Stimulated activated CD4-positive, alpha-beta T cell treated with anti-CD3 and anti-CD28 coated beads, Interleukin-1b, Interleukin-23, amount 100 ng/mL, for 4 hours (primary cell): ENCODE measurements around the gene ACOXL.
"Not testable (repeated sequence)": the region's sequence is repeated elsewhere in the genome, so short reads cannot be mapped to it uniquely, and the experiment has no call there.

Experiments
- DNase-seq, 2 donors: peaks; one replicate each; pipeline ENCODE4 v3.0.0-alpha.2; 2020; ENCODE audit warnings: low read depth in 2 of 2

Gene ACOXL

DNA sequence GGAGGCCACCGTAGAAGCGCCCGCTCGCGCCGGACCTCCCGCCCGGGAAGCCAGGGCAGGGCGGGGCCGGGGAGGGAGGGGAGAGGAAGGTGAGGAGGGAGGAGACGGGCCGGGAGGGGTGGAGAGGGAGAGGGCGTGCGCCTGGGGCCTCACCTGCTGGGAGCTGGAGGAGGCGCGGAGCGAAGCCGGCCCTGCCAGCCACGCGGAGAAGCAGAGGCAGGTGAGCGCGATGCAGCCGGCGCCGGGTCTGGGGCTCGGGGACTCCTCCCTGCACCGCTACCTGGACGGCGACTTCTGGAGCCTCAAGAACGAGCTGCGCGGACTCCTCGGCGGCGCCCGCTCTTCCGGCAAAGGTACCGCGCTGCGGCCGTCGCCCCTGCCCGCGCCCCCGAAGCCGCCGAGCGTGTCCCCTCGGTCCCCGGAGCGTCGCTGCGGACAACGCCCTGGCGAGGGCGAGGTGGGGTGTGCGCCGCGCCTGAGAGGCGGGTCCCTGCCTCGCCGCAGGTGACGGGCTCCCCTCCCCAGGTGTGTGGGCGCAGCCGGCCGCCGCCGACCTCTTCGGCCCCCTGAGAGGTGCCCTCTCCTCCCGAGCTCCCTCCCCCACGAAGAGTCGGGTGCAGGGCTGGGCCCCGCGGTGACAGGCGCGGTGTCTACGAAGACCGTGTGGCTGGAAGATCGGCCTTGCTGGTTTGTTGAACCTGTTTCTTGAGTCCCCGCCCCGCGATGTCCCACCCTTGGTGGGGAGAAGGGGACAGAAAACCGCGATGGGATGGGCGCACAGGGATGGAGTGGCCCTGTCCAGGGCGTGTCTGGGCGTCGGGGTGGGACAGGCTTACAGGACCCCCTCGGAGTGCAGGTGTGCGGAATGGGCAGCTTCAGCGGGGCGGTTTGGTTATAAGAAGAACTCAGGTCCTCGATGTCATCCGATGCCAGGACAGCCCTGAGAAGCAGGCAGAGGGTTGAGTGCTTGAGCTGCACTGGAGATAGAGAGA is at the start of gene ACOXL:
Gene ACOXL (plus strand): TSS at position 152 of the 992 bp plus-strand sequence. CDS start 35,817 bp downstream, outside the sequence.
- DNase-seq = peak in 1 of 2 donors; percentile 14

DNA sequence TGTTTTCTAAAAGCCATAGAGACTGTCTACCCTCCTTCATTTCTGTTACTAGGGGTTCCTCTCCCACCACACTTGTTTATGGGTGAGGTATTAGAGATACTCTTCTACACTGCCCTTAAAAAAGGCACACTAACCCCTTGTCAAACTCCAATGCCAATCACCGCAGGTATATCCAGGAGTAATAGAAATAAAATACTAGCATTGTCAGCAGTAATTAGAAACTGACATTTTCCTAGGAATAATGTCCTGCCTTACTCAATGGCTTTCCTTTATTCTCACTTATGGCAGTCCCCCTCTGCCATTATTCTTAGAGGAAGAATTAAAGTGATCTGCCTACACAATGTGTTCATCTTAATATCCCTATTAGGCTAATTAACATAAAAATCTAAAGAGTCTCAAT is 49.5 kb upstream of the ACOXL start:
- DNase-seq = no peak

DNA sequence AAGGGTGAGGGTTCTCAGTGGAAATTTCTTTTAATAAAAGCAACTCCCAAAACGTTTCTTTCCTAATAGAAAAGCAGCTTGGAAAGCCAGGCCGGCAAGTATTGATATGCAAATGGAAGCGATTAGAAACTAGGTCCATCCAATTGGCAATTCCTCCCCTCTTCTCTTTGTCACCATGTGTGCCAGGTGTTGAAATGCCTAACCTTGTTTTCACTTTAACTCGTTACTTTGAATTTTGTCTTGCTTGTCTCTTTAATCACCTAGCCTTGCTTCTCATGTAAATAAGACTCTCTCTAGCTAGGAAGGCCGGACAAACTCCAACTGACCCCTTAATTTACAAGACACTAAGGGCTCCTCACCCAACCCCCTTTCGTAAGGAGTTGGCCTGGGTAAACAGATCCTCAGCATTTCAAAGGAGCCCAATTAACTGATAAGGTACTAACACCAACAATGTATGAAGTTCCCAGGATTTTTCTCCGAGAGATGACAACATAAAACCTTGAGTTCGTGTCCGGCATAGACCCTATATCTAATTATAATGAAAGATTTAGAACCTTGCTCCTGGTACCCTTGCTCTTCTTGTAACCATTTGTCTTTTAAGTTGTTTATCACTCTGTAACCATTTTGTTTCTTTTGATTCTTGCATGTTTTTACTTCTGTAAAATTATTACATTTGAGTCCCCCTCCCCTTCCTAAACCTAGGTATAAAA is 44.4 kb upstream of the ACOXL start:
- not testable (repeated sequence) for DNase-seq

DNA sequence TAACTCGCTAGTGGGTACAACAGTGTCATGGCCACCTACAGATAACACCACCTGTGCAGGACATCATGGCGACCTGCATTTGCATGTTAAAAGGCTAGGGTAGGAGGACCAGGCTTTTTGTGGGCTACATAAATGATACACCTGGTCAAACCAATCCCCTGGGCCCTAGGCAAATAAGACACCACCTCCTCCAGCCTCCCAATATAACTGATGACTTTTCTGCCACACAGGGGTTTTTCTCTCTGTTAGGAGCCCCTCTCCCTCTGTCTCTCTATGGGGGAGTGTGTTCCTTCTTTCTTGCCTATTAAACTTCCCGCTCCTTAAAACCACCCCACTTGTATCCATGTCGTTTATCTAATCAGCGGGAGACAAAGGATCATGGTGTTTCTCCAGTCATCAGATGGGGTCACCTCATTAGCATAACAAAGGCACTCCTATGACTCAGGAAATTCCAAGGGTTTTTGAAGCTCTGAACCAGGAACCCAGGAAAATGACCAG is 43.7 kb upstream of the ACOXL start:
- no peak for DNase-seq

DNA sequence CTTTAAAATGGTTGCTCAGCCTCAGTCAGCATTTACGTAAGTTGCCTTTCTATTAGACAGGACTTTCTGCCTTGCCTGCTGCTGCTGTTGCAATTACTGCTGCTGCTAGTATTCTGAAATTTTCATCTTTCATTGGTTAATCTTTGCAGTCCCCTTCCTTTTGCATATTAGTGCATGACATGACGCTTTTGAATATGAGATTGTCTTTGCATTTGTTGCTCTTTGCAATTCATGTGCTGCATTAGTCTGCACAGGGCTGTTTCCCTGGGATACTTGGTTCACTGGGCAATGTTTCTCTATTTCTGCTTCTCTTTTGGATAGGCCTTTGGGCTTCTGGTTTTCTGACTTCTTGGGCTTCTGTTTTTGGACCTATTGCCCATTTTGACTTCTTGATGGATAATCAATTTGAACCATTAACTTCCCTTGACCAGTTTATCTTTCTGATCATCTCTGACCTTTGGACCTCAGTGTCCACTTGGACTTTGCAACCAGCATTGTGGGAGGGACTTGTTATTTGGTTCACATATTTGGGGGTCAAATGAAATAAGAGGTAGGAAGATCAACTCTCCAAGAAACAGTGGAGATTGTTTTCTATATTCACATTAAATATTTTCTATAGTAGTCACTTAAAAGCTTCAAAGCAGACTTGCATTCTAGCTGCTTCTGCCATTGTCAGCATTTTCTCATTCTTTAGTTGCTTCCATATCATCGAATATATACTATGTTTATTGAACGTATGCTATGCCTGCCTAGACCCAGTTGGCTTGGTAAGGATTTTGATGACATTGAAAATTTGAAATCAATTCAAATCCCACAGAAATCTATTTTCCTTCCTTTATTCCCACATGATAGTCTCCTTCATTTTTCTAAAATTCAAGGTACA is 42.0 kb upstream of the ACOXL start:
- no peak for DNase-seq

DNA sequence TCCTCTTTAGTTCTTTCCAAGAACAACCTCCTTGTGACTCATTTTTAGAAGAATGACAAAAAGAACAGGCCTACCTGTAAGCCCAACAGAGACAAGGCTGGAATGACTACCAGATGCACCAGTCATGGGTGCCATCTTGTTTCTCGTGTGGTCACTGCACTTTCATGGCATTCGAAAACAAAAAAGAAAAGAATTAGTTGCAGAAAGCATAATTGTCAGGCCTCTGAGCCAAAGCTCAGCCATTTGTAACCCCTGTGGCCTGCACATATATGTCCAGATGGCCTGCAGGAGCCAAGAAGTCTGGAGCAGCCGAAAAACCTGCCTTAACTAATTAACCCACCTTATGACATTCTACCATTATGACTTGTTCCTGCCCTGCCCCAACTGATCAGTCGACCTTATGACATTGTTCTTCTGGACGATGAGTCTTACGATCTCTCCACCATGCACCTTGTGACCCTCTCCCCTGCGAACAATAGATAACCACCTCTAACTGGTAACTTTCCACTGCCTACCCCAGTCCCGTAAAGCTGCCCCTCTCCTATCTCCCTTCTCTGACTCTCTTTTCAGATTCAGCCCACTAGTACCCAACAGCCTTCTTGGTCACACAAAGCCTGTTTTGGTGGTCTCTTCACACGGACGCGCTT is 40.6 kb upstream of the ACOXL start:
- no peak for DNase-seq

DNA sequence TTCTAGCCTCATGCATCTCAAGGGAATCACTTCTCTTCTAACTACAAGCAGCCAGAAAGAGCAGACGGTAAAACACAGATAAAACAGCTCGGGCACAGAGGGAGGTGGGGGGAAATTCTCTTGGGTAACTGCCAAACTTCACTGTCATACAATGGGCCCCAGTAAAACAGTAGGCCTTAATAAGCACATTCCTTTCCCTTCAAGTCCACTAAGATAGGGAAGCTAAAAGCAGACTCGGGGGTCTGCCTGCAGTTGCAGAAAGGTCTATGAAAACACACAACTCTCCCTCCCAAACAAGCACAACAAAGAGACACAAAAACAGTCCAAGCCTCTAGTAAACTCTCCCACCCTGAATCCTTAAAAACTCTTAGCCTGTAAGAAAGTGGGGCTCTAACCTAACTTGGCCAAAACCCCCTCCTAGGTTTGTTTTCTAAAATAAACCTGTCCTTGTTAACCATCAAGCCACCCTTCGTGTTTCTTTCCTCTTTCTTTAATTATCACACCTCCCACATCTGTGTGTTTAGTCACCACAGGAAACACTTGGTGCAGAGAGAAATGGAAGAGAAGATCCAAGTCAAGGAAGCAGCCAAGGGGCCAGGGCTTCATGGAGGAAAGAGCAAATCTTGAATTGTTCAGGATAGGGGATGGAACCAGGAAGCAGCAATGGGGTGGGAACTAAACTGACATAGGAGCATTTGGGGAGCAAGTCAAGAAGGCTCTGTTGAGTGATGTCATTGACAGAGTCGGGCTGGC is 37.1 kb upstream of the ACOXL start:
- not testable (repeated sequence) for DNase-seq

DNA sequence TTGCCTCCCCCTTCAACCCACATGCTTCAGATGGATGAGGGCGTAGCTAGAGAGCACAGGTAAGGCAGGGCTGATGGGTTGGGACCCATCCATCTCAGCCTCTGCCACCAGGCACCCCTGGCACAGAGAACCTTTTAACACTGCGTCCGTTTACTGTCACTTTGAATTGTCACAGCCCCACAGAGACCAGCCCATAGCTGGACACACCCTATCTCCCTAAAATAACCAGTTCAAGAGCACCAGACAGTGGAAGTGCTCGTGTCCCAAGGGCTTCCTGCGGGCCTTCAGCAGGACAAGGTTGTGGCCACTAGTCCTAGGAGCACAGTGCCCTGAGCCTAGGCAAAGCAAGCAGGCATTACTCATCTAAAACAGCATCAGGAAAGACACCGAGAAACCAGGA is 34.1 kb upstream of the ACOXL start:
- DNase-seq = not testable (repeated sequence)

DNA sequence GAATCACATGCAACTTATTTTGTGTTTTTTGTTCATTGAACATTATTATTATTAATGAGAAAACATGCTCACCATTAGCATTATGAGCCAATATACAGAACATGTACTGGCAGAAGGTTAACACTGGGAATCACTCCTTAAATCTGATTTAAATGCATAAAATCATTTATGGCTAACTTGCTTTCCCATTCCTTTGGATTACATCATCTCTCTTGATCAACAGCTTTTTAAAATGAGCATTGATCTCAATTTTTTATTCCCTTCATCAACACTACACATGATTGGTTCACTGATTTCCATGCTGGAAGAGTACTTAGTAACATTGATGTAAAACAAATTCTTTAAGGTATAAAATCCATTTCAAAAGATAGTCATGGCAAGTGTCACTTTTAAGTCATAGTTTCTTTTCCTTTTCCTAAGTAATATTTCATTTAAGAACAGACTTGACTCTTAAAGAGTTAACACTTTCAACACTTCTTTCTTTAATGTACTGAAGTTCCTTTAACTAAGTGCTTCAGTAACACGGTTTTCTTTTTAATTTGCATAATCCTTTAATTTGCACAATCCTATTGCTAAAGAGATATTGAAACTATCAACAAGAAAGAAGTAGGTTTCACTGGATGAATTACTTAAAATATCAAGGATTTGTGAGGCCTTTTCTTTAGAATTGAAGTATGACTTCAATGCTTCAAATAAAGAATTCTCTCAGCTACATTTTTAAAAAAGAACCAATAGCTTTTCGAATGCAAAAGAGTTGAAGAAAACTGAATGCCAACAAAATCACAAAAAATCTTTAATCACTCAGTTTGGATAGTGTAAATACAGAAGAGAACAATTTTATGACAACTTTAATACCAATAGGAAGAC is 29.6 kb upstream of the ACOXL start:
- no peak for DNase-seq

DNA sequence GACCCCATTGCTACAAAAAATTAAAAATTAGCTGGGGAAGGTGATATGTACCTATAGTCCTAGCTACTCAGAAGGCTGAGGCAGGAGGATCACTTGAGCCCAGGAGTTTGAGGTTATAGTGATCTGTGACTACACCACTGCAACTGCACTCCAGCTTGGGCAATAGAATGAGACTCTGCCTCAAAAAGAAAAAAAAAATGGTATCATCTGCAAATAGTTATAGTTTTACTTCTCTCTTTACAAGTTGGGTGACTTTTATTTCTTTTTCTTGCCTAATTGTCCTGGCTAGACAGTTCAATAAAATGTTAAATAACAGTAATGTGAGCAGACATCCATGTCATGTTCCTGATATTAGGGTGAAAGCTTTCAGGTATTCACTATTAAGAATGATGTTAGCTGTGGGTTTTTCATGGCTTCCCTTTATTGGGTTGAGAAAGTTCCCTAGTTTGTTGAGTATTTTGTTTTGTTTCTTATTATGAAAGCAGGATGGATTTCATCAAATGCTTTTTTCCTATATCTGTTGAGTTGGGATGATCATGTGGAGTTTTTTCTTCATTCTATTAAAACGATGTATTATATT is 24.9 kb upstream of the ACOXL start:
- DNase-seq = no peak

DNA sequence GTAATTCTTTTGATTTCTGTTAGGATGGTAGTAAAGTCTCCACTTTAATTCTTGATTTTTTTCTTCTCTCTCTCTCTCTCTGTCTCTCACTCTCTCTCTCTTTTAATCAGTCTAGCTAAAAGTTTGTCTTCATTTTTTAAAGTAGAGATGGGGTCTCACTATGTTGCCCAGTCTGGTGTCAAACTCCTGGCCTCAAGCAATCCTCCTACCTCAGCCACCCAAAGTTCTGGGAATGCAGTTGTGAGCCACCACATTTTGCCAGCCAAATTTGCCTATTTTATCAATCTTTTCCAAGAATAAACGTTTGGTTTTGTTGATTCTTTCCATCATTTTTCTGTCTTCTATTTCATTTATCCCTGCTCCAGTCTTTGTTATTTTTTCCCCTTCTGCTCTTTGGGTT is 23.9 kb upstream of the ACOXL start:
- no peak for DNase-seq

DNA sequence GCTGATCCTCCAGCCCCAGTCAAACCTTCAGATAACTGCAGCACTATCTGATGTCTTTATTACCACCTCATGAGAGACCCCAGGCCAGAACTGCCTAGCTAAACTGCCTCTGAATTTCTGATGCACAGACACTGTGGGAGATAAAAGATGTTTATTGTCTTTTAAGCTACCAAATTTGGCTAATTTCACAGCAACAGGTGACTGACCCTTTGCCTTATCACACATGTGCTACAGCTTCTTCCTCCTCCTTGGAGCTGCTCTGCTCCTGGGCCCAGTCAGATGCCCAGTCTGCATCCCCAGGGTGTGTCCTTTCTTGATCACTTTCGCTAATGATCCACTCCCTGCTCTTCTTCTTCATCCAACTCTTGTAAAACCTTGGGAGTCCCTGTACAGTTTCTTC is 19.6 kb upstream of the ACOXL start:
- no peak for DNase-seq

DNA sequence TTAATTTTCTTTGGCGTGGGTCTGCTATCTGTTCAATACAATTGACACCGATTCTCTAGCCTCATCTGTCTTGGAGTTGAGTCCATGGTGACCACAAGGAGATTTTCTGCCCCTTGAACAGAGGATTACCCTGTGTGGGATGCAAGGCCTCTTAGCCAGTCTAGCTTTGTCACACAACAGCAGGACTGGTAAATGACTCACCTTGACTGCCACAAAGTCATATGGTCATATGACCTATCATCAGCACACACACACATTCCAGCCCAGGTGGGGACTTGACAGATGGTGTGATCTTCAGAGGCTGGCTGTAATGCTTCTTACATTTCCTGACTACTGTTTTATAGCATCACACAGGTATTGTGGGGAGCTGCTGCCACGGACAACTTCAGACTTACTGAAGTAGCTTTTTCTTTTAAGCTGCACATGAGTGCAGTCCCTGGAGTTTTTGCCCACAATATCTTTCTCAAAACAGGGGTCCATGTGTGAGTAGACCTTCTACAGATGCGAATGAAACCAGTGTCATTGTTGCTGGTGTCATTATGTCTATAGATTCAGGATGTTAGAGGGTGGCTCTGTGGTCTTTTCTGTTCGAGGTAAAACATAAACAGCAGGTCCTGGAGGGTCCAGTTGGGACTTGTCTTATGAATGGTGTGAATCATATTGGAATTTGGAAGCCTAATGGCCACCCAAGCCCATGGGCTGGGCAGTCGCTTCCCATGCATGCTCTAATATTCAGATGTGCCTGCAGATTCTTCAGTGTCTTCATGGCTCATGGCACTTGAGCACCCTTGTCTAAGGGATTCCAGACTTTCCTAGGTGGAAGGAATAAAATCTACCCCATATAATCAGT is 18.6 kb upstream of the ACOXL start:
- no peak for DNase-seq

DNA sequence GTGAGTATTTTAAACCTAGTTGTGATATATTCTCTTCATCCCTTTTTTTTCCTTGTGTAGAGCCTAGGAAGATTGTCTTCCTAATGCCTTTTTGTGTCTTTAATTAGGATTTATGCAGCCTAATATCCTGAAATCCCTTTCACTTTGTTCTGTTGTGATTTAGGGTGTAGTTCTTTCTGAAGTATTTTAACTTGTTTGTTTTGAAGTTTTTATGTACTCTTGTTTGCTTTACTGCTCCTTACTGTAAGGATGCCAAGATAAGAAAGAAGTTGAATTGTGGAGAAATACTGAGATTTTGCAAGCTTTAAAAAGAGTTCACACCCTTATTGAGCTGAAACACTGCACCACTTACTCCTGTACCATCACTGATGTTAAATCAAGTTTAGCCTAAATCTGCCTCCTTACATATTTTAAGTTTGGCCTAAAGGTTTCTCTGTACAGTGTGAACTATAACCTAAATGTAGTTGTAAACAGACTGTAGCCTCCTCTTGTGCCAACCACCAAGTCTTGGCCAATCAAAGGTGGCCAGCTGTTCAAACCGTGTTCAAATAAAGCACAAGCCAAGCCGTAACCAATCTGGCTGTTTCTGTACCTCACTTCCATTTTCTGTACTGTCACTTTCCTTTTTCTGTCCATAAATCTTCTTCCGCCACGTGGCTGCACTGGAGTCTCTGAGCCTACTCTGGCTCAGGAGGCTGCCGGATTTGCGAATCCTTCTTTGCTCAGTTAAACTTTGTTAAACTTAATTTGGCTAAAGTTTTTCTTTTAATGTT is 17.7 kb upstream of the ACOXL start:
- DNase-seq = no peak

DNA sequence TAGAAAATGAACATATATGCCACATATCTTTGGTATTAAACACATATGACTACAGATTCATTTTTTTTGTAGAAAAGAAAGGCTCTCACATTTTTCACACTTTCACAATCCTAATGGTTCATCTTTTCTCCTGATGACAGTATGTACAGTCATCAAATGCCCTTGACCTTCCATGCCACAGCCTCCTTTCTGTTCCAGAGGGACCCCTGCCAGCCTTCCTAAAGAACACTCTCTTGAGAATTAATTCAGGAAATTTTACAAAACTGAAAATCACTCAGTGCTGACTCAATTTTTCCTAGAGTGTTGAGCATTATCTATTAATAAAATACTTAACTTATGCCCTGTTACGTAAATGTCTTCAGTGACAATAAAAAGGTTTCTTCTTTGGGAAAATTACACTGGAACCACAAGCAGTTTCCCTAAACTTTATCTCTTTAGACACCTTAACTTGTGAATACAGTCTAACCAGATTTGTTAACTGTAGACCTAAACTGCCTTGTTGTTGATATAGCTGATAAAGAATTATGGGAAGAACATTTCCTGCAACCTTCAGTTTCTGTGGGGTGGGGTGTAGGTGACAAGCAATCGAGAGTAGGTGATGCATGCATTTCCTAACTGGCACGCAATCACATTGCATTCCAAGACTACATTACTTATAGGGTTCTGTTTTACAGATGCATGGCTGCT is 15.3 kb upstream of the ACOXL start:
- no peak for DNase-seq

DNA sequence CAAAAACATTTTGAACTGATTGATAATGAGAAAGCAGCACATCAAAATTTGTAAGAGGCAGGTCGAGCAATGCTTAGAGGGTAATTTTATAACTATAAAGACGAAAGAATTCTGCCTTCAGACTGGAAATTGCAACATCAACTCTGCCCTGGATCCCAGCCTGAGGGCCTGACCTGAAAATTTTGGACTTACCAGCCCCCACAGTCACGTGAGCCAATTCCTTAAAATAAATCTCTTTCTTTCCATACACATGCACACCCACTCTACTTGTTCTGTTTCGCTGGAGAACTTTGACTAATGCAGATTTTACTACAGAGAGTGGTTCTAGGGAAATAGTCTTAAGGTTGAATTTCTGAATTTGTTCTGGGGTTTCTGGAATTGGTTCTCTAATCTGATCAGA is 14.6 kb upstream of the ACOXL start:
- DNase-seq = no peak

DNA sequence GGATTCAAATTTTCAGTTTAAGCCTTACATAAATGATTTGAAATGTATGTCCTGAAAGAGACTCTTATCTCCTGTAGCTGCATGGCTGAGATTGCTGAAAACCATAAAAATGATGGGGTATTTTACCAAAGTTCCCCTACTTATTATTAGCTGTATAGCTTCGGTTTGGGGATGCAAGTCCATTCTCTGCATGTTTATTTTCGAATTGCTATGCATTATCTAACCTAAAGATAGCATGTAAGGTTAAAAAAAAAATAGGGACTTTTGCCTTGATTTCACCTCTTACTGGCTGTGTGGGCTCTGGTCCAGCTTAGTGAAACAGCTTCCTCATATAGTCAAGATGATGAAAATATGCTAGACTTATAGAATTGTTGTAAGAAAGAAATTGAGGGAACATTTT is 14.0 kb upstream of the ACOXL start:
- no peak for DNase-seq
